ENCODE measurements around the gene AHSP.

Gene AHSP

DNA sequence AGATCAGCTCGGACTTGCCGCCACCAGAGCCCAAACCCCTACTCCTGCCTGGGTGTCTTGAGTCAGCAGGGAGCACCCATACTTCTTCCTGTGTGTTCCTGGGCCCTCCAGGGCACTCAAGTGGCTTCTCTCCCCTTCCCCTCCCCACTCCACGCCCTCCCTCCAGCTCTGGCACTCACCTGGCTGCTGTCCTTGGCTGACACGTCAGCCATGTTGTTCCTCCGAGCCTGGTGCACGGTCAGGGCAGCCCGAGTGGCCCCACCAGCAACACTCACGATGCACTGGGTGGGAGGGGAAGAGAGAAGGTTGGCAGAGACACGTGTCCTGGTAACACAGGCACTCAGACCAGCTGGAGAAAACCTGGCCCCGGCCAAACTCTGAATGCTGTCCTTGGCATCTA, 31.0 kb upstream of the AHSP start:
- Histone ChIP-seq H3K27me3 (ENCODE audit: insufficient read depth, low read length) (no peaks in the 10 kb centered on the region), H2BK12ac (ENCODE audit: low read length) (no peak overlapping the region), H3K79me1 (ENCODE audit: low read length) (no peaks in the 10 kb centered on the region), H3K79me2 (ENCODE audit: control insufficient read depth, insufficient read depth, low read length, poor library complexity) (no peaks in the 10 kb centered on the region), H4K91ac (ENCODE audit: low read depth, low read length) (no peak overlapping the region), H3K18ac (ENCODE audit: low read length) (no peak overlapping the region), H2AK5ac (ENCODE audit: low read length) (no peak overlapping the region), H3K4me3 (ENCODE audit: low read depth, low read length) (no peak overlapping the region), H3K4ac (ENCODE audit: low read depth, low read length) (no peak overlapping the region), H3K4me2 (ENCODE audit: low read length) (no peak overlapping the region), H3K4me1 (ENCODE audit: control insufficient read depth in 1 of 2, insufficient read depth in 2 of 2, low read length in 2 of 2) (peaks cover 0 to 2% of the 10 kb centered on the region in 2 experiments), H3K9ac (ENCODE audit: low read length) (no peak overlapping the region), H4K12ac (ENCODE audit: low read depth, low read length) (no peak overlapping the region), H3K36me3 (ENCODE audit: control insufficient read depth in 1 of 2, insufficient read depth in 2 of 2, low read length in 2 of 2) (peaks cover 40 to 68% of the 10 kb centered on the region in 2 experiments), H2BK120ac (ENCODE audit: insufficient read depth, low read length, poor library complexity) (no peak overlapping the region), H3K23ac (ENCODE audit: low read length) (no peak overlapping the region), H3K27ac (ENCODE audit: low read depth, low read length) (no peak overlapping the region), H4K8ac (ENCODE audit: low read depth, low read length) (no peak overlapping the region), H2AFZ (ENCODE audit: insufficient read depth, low read length, poor library complexity) (no peak overlapping the region), H3K9me3 (ENCODE audit: insufficient read depth, low read depth, low read length) (peaks cover 3% of the 10 kb centered on the region), H3K14ac (ENCODE audit: low read length) (no peak overlapping the region), H2BK5ac (ENCODE audit: low read depth, low read length, poor library complexity) (no peak overlapping the region)
- DNase-seq: no peak
- WGBS (ENCODE audit: extremely low coverage, insufficient coverage, insufficient read length): no CpG with 5 or more reads among the region's 10 CpGs

DNA sequence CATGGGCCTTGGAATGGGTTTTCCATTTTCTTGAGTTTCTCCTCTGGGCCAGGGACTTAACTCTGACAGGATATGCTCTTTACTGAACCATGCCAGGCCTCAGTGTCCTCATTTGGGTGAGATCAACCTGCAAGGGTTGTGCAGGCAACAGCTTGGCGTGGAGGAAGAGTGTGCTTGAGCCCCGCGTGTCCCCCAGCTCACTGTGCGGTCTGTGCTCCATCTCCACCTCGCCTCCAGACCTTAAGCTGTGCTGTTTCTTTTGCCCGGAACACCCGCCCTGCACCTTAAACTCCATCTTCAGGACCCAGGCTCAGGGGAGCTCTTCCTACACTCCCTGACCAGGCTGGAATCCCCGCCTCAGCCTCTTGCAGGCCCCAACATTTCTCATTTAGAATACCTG, 29.2 kb upstream of the AHSP start:
- no CpG with 5 or more reads among the region's 8 CpGs for WGBS (ENCODE audit: extremely low coverage, insufficient coverage, insufficient read length)
- Histone ChIP-seq H3K4me3 (ENCODE audit: low read depth, low read length) (no peak overlapping the region), H3K4me1 (ENCODE audit: control insufficient read depth in 1 of 2, insufficient read depth in 2 of 2, low read length in 2 of 2) (peaks cover 0 to 5% of the 10 kb centered on the region in 2 experiments)

DNA sequence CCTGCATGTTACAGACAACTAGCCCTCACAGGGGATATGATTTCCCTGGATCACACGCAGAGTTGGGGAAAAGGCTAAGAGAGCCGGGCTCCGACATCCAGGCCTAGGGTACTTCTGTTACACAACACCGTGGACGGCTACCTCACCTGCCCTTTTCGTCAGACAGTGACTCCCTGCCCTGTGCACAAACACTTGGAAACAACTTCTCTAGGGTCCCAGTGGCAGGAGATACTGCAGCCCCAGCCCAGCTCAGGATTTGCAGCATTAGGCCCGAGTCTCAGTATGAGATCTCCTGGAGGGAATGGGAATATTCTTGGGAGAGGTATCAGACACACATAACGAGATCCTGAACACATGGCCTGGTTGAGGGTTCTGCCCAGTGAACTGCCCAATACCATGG, 27.8 kb upstream of the AHSP start:
- Histone ChIP-seq H3K4me3 (ENCODE audit: low read depth, low read length) (no peak overlapping the region), H4K91ac (ENCODE audit: low read depth, low read length) (no peak overlapping the region), H3K79me1 (ENCODE audit: low read length) (no peaks in the 10 kb centered on the region), H3K4me1 (ENCODE audit: control insufficient read depth in 1 of 2, insufficient read depth in 2 of 2, low read length in 2 of 2) (peaks cover 0 to 5% of the 10 kb centered on the region in 2 experiments), H2AK5ac (ENCODE audit: low read length) (no peak overlapping the region), H4K12ac (ENCODE audit: low read depth, low read length) (no peak overlapping the region), H2BK12ac (ENCODE audit: low read length) (no peak overlapping the region), H3K27me3 (ENCODE audit: insufficient read depth, low read length) (no peaks in the 10 kb centered on the region), H2BK5ac (ENCODE audit: low read depth, low read length, poor library complexity) (no peak overlapping the region), H3K18ac (ENCODE audit: low read length) (no peak overlapping the region), H4K8ac (ENCODE audit: low read depth, low read length) (no peak overlapping the region), H3K9ac (ENCODE audit: low read length) (no peak overlapping the region), H3K4me2 (ENCODE audit: low read length) (no peak overlapping the region), H3K27ac (ENCODE audit: low read depth, low read length) (no peak overlapping the region), H2BK120ac (ENCODE audit: insufficient read depth, low read length, poor library complexity) (no peak overlapping the region), H3K14ac (ENCODE audit: low read length) (no peak overlapping the region), H3K23ac (ENCODE audit: low read length) (no peak overlapping the region), H3K79me2 (ENCODE audit: control insufficient read depth, insufficient read depth, low read length, poor library complexity) (no peaks in the 10 kb centered on the region), H2AFZ (ENCODE audit: insufficient read depth, low read length, poor library complexity) (no peak overlapping the region), H3K4ac (ENCODE audit: low read depth, low read length) (no peak overlapping the region), H3K36me3 (ENCODE audit: control insufficient read depth in 1 of 2, insufficient read depth in 2 of 2, low read length in 2 of 2) (peaks cover 22 to 44% of the 10 kb centered on the region in 2 experiments), H3K9me3 (ENCODE audit: insufficient read depth, low read depth, low read length) (peaks cover 3% of the 10 kb centered on the region)
- WGBS (ENCODE audit: extremely low coverage, insufficient coverage, insufficient read length): no CpG with 5 or more reads among the region's 8 CpGs
- no peak for DNase-seq

More for the DNA sequence above, 29.2 kb upstream of the AHSP start:
- no peaks in the 10 kb centered on the region for H3K79me1 ChIP-seq (ENCODE audit: low read length)
- H3K36me3 ChIP-seq (ENCODE audit: control insufficient read depth in 1 of 2, insufficient read depth in 2 of 2, low read length in 2 of 2): peaks cover 25 to 50% of the 10 kb centered on the region in 2 experiments
- H4K12ac ChIP-seq (ENCODE audit: low read depth, low read length): no peak overlapping the region
- H2BK12ac ChIP-seq (ENCODE audit: low read length): no peak overlapping the region
- H3K27me3 ChIP-seq (ENCODE audit: insufficient read depth, low read length): no peaks in the 10 kb centered on the region
- no peak overlapping the region for H3K4ac ChIP-seq (ENCODE audit: low read depth, low read length)
- H2BK120ac ChIP-seq (ENCODE audit: insufficient read depth, low read length, poor library complexity): no peak overlapping the region
- H3K18ac ChIP-seq (ENCODE audit: low read length): no peak overlapping the region
- DNase-seq: no peak
- no peak overlapping the region for H4K8ac ChIP-seq (ENCODE audit: low read depth, low read length)
- no peak overlapping the region for H2AFZ ChIP-seq (ENCODE audit: insufficient read depth, low read length, poor library complexity)
- no peak overlapping the region for H3K27ac ChIP-seq (ENCODE audit: low read depth, low read length)
- no peak overlapping the region for H4K91ac ChIP-seq (ENCODE audit: low read depth, low read length)
- no peak overlapping the region for H3K4me2 ChIP-seq (ENCODE audit: low read length)
- H3K79me2 ChIP-seq (ENCODE audit: control insufficient read depth, insufficient read depth, low read length, poor library complexity): no peaks in the 10 kb centered on the region
- no peak overlapping the region for H2AK5ac ChIP-seq (ENCODE audit: low read length)
- no peak overlapping the region for H2BK5ac ChIP-seq (ENCODE audit: low read depth, low read length, poor library complexity)
- H3K9me3 ChIP-seq (ENCODE audit: insufficient read depth, low read depth, low read length): peaks cover 3% of the 10 kb centered on the region
- H3K14ac ChIP-seq (ENCODE audit: low read length): no peak overlapping the region
- no peak overlapping the region for H3K23ac ChIP-seq (ENCODE audit: low read length)
- no peak overlapping the region for H3K9ac ChIP-seq (ENCODE audit: low read length)

DNA sequence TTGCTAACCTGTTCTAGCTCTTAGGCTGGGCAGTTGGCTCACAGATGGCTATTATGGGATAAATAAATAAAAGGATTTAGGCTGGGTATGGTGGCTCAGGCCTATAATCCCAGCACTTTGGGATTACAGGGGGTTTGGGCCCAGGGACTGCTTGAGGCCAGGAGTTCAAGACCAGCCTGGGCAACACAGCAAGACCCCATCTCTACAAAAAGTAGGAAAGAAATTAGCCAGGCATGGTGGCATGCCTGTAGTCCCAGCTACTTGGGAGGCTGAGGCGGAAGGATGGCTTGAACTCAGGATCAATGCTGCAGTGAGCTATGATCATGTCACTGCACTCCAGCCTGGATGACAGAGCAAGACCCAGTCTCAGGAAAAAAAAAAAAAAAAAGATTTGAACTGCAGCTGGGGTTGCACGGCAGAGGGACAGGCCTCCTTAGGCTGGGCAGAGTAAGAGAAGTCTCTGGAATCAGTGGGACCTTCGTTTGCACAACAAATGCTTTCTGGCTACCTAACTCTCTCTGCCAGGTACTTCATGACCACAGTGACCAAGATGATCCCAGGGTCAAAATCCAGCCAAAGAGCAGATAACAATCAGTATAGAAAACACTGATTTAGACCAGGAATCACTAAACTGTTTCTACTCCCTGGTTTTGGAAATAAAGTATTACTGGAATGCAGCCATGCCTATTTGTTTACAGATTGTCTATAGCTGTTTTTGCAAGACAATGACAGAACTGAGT, 26.3 kb upstream of the AHSP start:
- Histone ChIP-seq H3K9ac (ENCODE audit: low read length) (no peak overlapping the region), H2AFZ (ENCODE audit: insufficient read depth, low read length, poor library complexity) (no peak overlapping the region), H2AK5ac (ENCODE audit: low read length) (no peak overlapping the region), H3K14ac (ENCODE audit: low read length) (no peak overlapping the region), H3K27me3 (ENCODE audit: insufficient read depth, low read length) (no peaks in the 10 kb centered on the region), H3K4me1 (ENCODE audit: control insufficient read depth in 1 of 2, insufficient read depth in 2 of 2, low read length in 2 of 2) (peaks cover 0 to 5% of the 10 kb centered on the region in 2 experiments), H4K8ac (ENCODE audit: low read depth, low read length) (no peak overlapping the region), H3K18ac (ENCODE audit: low read length) (no peak overlapping the region), H3K9me3 (ENCODE audit: insufficient read depth, low read depth, low read length) (peaks cover 3% of the 10 kb centered on the region), H3K27ac (ENCODE audit: low read depth, low read length) (no peak overlapping the region), H3K4ac (ENCODE audit: low read depth, low read length) (no peak overlapping the region), H2BK120ac (ENCODE audit: insufficient read depth, low read length, poor library complexity) (no peak overlapping the region), H2BK12ac (ENCODE audit: low read length) (no peak overlapping the region), H3K4me3 (ENCODE audit: low read depth, low read length) (no peak overlapping the region), H2BK5ac (ENCODE audit: low read depth, low read length, poor library complexity) (no peak overlapping the region), H4K91ac (ENCODE audit: low read depth, low read length) (no peak overlapping the region), H3K23ac (ENCODE audit: low read length) (no peak overlapping the region), H4K12ac (ENCODE audit: low read depth, low read length) (no peak overlapping the region), H3K4me2 (ENCODE audit: low read length) (no peak overlapping the region), H3K79me1 (ENCODE audit: low read length) (no peaks in the 10 kb centered on the region), H3K79me2 (ENCODE audit: control insufficient read depth, insufficient read depth, low read length, poor library complexity) (no peaks in the 10 kb centered on the region), H3K36me3 (ENCODE audit: control insufficient read depth in 1 of 2, insufficient read depth in 2 of 2, low read length in 2 of 2) (peaks cover 17 to 33% of the 10 kb centered on the region in 2 experiments)
- no peak for DNase-seq
- WGBS (ENCODE audit: extremely low coverage, insufficient coverage, insufficient read length): no CpG with 5 or more reads among the region's 3 CpGs
